ENCODE measurements around the gene ZNF689. TPM values are rescaled to one million over a fixed set of nuclear protein-coding genes. Genes with fewer than 3 reads are reported as not detected.

The ZNF689 gene
- total and polyA plus RNA-seq, 2 of the 13 experiments (the other 11 are each of a cell fraction or from before 2014, with no cell fraction given): 9.7 to 19.5 TPM

DNA sequence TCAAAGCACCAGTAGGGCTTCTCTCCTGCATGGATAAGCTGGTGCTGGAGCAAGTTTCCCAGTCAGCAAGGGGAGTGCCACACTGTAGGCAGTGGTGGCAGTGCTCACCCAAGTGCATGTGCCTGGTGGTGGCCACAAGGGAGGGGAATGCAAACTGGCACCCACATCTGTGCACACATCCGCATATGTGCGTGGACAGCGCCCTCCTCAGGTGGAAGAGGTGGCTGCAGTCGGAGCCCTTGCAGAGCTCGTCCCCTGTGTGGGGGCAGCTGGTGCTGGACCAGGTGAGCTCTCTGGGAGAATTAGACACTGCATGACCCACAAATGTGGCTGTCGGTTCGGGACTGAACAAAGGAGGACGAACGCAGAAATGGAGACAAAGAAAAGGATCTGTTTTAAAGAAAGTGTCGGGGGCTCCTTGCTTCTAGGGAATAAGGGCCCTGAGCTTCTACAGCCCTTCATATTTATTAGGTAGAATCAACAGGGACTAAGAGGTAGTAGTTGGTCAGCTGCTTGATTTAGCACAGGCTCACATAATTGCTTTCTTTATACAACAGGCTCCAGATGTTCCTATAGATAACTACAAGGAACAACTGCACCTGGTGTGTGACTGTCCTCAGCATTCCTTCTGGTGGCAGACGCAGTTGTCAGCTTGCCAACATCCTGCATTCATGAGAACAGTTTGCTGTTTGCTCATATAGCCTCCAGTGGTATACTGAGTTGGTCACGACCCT, 5.3 kb upstream of the ZNF689 start (continued):
- TF ChIP-seq MEF2D (CRISPR knock-in tag; IDR thresholded peaks at IDR 0.05) (no peak), ZNF772 (CRISPR knock-in tag; IDR thresholded peaks at IDR 0.05) (peak; percentile 25; the same call in 1 of the 2 replicates), GATAD1 (CRISPR knock-in tag; IDR thresholded peaks at IDR 0.05) (peak; percentile 68), ZFX (CRISPR knock-in tag; IDR thresholded peaks at IDR 0.05; ENCODE audit: low read depth) (0 out of 2 replicates have a peak, but pooled peaks have one; percentile 22), ETV5 (CRISPR knock-in tag; IDR thresholded peaks at IDR 0.05; ENCODE audit: borderline replicate concordance) (peak; percentile 55), CHD4 (IDR thresholded peaks at IDR 0.05; ENCODE audit: borderline replicate concordance, low read length) (no peak), LCORL (IDR thresholded peaks at IDR 0.05) (no peak), LCORL (CRISPR knock-in tag; IDR thresholded peaks at IDR 0.05) (0 out of 2 replicates have a peak, but pooled peaks have one; percentile 23), ZNF670 (CRISPR knock-in tag; IDR thresholded peaks at IDR 0.05; ENCODE audit: borderline replicate concordance) (no peak), NR2C2 (CRISPR knock-in tag; IDR thresholded peaks at IDR 0.05; ENCODE audit: borderline replicate concordance) (peak; percentile 39; the same call in 1 of the 2 replicates), ZNF451 (CRISPR knock-in tag; IDR thresholded peaks at IDR 0.05) (0 out of 2 replicates have a peak, but pooled peaks have one; percentile 62), ZNF792 (CRISPR knock-in tag; IDR thresholded peaks at IDR 0.05) (0 out of 2 replicates have a peak, but pooled peaks have one; percentile 41), ZNF501 (CRISPR knock-in tag; IDR thresholded peaks at IDR 0.05) (peak; percentile 73), CBFB (CRISPR knock-in tag; IDR thresholded peaks at IDR 0.05) (0 out of 2 replicates have a peak, but pooled peaks have one; percentile 34), SAP130 (CRISPR knock-in tag; IDR thresholded peaks at IDR 0.05; ENCODE audit: low read depth) (peak; percentile 45; the same call in 1 of the 2 replicates), ZNF143 (CRISPR knock-in tag; IDR thresholded peaks at IDR 0.05) (0 out of 2 replicates have a peak, but pooled peaks have one; percentile 20), MLLT10 (CRISPR knock-in tag; IDR thresholded peaks at IDR 0.05) (no peak), MXI1 (IDR thresholded peaks at IDR 0.05; ENCODE audit: borderline replicate concordance, low read depth, low read length) (peak; percentile 53; the same call in 1 of the 3 replicates)
- TF ChIP-seq, protein P1, sequence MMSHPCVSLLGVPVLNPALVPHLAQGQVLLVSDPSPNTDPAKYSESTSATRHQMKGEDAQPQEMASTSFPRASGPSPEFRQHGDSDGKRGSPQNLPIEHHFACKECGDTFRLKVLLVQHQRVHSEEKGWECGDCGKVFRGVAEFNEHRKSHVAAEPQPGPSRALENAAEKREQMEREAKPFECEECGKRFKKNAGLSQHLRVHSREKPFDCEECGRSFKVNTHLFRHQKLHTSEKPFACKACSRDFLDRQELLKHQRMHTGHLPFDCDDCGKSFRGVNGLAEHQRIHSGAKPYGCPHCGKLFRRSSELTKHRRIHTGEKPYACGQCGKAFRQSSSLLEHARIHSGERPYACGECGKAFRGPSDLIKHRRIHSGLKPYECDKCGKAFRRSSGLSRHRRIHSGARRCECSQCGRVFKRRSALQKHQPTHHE (CRISPR knock-in tag; IDR thresholded peaks at IDR 0.05; ENCODE audit: borderline replicate concordance): no peak
- TF ChIP-seq, protein P2, sequence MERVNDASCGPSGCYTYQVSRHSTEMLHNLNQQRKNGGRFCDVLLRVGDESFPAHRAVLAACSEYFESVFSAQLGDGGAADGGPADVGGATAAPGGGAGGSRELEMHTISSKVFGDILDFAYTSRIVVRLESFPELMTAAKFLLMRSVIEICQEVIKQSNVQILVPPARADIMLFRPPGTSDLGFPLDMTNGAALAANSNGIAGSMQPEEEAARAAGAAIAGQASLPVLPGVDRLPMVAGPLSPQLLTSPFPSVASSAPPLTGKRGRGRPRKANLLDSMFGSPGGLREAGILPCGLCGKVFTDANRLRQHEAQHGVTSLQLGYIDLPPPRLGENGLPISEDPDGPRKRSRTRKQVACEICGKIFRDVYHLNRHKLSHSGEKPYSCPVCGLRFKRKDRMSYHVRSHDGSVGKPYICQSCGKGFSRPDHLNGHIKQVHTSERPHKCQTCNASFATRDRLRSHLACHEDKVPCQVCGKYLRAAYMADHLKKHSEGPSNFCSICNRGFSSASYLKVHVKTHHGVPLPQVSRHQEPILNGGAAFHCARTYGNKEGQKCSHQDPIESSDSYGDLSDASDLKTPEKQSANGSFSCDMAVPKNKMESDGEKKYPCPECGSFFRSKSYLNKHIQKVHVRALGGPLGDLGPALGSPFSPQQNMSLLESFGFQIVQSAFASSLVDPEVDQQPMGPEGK (CRISPR knock-in tag; IDR thresholded peaks at IDR 0.05): peak; percentile 88
- TF ChIP-seq, protein P3, sequence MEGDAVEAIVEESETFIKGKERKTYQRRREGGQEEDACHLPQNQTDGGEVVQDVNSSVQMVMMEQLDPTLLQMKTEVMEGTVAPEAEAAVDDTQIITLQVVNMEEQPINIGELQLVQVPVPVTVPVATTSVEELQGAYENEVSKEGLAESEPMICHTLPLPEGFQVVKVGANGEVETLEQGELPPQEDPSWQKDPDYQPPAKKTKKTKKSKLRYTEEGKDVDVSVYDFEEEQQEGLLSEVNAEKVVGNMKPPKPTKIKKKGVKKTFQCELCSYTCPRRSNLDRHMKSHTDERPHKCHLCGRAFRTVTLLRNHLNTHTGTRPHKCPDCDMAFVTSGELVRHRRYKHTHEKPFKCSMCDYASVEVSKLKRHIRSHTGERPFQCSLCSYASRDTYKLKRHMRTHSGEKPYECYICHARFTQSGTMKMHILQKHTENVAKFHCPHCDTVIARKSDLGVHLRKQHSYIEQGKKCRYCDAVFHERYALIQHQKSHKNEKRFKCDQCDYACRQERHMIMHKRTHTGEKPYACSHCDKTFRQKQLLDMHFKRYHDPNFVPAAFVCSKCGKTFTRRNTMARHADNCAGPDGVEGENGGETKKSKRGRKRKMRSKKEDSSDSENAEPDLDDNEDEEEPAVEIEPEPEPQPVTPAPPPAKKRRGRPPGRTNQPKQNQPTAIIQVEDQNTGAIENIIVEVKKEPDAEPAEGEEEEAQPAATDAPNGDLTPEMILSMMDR (CRISPR knock-in tag; IDR thresholded peaks at IDR 0.05): peak; percentile 100
- TF ChIP-seq, protein P4, sequence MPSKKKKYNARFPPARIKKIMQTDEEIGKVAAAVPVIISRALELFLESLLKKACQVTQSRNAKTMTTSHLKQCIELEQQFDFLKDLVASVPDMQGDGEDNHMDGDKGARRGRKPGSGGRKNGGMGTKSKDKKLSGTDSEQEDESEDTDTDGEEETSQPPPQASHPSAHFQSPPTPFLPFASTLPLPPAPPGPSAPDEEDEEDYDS (CRISPR knock-in tag; IDR thresholded peaks at IDR 0.05): peak; percentile 42; the same call in 1 of the 2 replicates
- TF ChIP-seq, protein P5, sequence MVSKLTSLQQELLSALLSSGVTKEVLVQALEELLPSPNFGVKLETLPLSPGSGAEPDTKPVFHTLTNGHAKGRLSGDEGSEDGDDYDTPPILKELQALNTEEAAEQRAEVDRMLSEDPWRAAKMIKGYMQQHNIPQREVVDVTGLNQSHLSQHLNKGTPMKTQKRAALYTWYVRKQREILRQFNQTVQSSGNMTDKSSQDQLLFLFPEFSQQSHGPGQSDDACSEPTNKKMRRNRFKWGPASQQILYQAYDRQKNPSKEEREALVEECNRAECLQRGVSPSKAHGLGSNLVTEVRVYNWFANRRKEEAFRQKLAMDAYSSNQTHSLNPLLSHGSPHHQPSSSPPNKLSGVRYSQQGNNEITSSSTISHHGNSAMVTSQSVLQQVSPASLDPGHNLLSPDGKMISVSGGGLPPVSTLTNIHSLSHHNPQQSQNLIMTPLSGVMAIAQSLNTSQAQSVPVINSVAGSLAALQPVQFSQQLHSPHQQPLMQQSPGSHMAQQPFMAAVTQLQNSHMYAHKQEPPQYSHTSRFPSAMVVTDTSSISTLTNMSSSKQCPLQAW (CRISPR knock-in tag; IDR thresholded peaks at IDR 0.05): 0 out of 2 replicates have a peak, but pooled peaks have one; percentile 27

Measured in HepG2 (cell line).